ENCODE measurements around the gene CCDC85C.

GRCh38 chr14:99604766-99605298, 825 bp upstream of the CCDC85C start:
- no peak for TF ChIP-seq CTCF (IDR thresholded peaks at IDR 0.05; ENCODE audit: low read depth, low read length, missing input control)
- no peak for TF ChIP-seq TAF1 (conservative IDR thresholded peaks at IDR 0.05)
- no peak for TF ChIP-seq JUND (IDR thresholded peaks at IDR 0.05)
- TF ChIP-seq ATF3 (IDR thresholded peaks at IDR 0.05): no peak
- no peak for TF ChIP-seq MAX (IDR thresholded peaks at IDR 0.05)
- TF ChIP-seq RAD21 (IDR thresholded peaks at IDR 0.05): no peak
- no peak for TF ChIP-seq HNF4G (IDR thresholded peaks at IDR 0.05)
- no peak for TF ChIP-seq SP1 (IDR thresholded peaks at IDR 0.05)
- no peak for TF ChIP-seq YY1 (IDR thresholded peaks at IDR 0.05)
- no peak for TF ChIP-seq GABPA (IDR thresholded peaks at IDR 0.05 in 1 of 2, conservative IDR thresholded peaks at IDR 0.05 in 1 of 2)
- TF ChIP-seq FOXA1 (IDR thresholded peaks at IDR 0.05): no peak
- TF ChIP-seq, protein P1, sequence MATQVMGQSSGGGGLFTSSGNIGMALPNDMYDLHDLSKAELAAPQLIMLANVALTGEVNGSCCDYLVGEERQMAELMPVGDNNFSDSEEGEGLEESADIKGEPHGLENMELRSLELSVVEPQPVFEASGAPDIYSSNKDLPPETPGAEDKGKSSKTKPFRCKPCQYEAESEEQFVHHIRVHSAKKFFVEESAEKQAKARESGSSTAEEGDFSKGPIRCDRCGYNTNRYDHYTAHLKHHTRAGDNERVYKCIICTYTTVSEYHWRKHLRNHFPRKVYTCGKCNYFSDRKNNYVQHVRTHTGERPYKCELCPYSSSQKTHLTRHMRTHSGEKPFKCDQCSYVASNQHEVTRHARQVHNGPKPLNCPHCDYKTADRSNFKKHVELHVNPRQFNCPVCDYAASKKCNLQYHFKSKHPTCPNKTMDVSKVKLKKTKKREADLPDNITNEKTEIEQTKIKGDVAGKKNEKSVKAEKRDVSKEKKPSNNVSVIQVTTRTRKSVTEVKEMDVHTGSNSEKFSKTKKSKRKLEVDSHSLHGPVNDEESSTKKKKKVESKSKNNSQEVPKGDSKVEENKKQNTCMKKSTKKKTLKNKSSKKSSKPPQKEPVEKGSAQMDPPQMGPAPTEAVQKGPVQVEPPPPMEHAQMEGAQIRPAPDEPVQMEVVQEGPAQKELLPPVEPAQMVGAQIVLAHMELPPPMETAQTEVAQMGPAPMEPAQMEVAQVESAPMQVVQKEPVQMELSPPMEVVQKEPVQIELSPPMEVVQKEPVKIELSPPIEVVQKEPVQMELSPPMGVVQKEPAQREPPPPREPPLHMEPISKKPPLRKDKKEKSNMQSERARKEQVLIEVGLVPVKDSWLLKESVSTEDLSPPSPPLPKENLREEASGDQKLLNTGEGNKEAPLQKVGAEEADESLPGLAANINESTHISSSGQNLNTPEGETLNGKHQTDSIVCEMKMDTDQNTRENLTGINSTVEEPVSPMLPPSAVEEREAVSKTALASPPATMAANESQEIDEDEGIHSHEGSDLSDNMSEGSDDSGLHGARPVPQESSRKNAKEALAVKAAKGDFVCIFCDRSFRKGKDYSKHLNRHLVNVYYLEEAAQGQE (IDR thresholded peaks at IDR 0.05): no peak
- no peak for TF ChIP-seq HNF4A (conservative IDR thresholded peaks at IDR 0.05)
- TF ChIP-seq RXRA (IDR thresholded peaks at IDR 0.05): no peak

Data from liver (tissue), 3 donors.